Neuron (in vitro differentiated cells): ENCODE measurements around the gene COLEC11.

ENCODE experiments used
- H2AFZ ChIP-seq: one replicate; pipeline ENCODE4 v1.6.1; 2013; ENCODE audit warnings: low read depth, mild to moderate bottlenecking, inconsistent platforms, low read length, moderate library complexity
- H3K27me3 ChIP-seq: one replicate; pipeline ENCODE4 v1.6.1; 2013; ENCODE audit warnings: low read length; ENCODE audit not compliant: insufficient read depth
- H3K36me3 ChIP-seq: one replicate; pipeline ENCODE4 v1.6.1; 2013; ENCODE audit warnings: low read length; ENCODE audit not compliant: insufficient read depth
- H3K4me1 ChIP-seq: one replicate; pipeline ENCODE4 v1.6.1; 2013; ENCODE audit warnings: low read length; ENCODE audit not compliant: insufficient read depth
- H3K4me3 ChIP-seq: 2 replicates; pipeline ENCODE4 v1.5.1; 2013; ENCODE audit warnings: mild to moderate bottlenecking, low read length, moderate library complexity
- H3K9me3 ChIP-seq: one replicate; pipeline ENCODE4 v1.6.1; 2013; ENCODE audit warnings: low read length

COLEC11 gene

DNA sequence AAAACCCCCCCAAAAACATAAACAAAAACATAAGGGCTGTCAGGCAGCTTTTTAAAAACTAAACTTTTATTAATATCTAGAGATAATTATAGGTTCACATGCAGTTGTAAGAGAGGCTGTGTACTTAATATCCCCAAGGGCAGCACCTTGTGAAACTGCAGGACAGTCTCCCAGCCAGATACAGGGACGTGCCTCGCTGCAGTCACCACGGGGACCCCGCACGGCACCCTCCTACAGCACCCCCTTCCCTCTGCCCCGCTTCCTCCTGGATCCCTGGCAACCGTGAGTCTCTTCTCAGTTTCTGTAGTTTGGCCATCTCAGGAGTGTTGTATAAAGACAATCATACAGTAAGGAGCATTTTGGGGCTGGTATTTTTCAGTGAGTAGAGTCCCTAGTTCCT is 6.8 kb upstream of the COLEC11 start:
- Histone ChIP-seq H3K4me1 (no peaks in the 10 kb centered on the region), H3K9me3 (no peaks in the 10 kb centered on the region), H2AFZ (no peak overlapping the region), H3K36me3 (peaks cover 18% of the 10 kb centered on the region), H3K27me3 (no peaks in the 10 kb centered on the region), H3K4me3 (no peak overlapping the region)

DNA sequence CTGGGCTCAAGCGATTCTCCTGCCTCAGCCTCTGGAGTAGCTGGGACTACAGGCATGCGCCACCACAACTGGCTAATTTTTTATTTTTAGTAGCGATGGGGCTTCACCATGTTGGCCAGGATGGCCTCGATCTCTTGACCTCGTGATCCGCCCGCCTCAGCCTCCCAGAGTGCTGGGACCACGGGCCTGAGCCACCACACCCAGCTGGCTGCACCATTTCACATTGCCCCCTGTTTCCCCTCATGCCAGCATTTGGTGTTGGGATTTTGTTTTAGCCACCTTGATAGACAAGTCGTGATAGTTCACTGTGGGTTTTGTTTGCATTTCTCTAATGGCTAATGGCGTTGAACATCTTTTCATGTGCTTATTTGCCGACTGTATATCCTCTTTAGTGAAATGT is 5.8 kb upstream of the COLEC11 start:
- Histone ChIP-seq H2AFZ (no peak overlapping the region), H3K9me3 (no peaks in the 10 kb centered on the region), H3K27me3 (no peaks in the 10 kb centered on the region)

DNA sequence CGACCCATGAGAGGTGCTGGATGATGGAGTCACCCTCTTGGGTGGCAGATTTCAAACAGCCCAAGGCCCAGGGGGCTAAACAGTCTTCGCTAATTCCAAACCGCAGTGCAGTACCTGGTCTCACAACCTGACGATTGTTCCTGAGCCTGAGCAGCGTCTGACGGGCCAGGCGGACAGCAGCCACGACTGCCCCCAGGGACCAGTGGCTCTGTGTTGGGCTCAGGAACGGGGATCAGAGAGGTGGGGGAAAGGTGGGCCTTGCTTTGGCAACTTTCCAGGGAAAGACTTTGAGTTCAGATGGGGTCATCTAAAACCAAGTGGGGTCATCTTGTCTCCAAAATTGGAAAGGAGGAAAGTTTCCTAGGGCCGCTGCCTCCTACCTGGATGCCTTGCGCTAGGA is 492 bp downstream of the COLEC11 start:
- H3K4me3 ChIP-seq: no peak overlapping the region
- no peaks in the 10 kb centered on the region for H3K36me3 ChIP-seq
- no peaks in the 10 kb centered on the region for H3K9me3 ChIP-seq
- H2AFZ ChIP-seq: no peak overlapping the region
- H3K27me3 ChIP-seq: no peaks in the 10 kb centered on the region
- no peaks in the 10 kb centered on the region for H3K4me1 ChIP-seq

More for the DNA sequence above, 5.8 kb upstream of the COLEC11 start:
- no peaks in the 10 kb centered on the region for H3K4me1 ChIP-seq
- peaks cover 9% of the 10 kb centered on the region for H3K36me3 ChIP-seq
- no peak overlapping the region for H3K4me3 ChIP-seq

DNA sequence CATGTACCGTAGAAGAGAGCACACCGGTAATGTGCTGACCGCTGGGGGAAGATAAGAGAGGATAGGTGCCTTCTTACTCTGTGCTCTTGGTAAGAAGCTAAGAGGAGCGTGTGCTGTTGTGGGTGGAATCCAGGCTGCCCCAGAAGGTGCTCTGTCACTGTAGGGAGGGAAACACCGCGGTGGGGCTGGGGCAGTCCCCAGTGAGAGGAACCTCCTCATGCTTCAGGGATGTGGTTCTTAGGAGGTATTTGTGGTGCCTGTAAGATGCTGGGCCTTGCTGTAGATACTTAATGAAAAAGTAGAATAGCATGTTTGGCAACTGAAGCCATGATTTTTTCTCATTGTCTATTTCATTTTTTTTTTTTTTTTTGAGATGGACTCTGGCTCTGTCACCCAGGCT is 1.1 kb downstream of the COLEC11 start:
- no peaks in the 10 kb centered on the region for H3K4me1 ChIP-seq

DNA sequence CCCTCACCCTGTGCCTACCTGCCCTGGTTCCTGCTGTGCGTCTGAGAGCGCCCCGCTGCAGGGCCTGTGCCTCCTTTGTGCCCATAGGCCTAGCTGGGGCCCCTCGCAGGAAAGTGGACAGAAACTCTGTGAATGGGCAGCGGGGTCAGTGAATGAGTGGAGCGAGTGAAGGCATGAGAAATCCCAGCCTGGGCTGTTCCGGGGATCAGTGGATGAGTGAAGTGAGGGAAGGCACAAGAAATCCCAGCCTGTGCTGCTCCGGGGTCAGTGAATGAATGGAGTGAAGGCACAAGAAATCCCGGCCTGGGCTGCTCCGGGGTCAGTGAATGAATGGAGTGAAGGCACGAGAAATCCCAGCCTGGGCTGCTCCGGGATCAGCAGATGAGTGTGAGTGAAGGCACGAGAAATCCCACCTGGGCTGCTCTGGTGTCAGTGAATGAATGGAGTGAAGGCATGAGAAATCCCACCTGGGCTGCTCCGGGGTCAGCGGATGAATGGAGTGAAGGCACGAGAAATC is 2.0 kb downstream of the COLEC11 start:
- no peaks in the 10 kb centered on the region for H3K27me3 ChIP-seq
- H2AFZ ChIP-seq: no peak overlapping the region
- H3K9me3 ChIP-seq: no peaks in the 10 kb centered on the region
- no peak overlapping the region for H3K4me3 ChIP-seq
- H3K4me1 ChIP-seq: no peaks in the 10 kb centered on the region
- no peaks in the 10 kb centered on the region for H3K36me3 ChIP-seq

More for the DNA sequence above, 1.1 kb downstream of the COLEC11 start:
- Histone ChIP-seq H2AFZ (no peak overlapping the region), H3K9me3 (no peaks in the 10 kb centered on the region), H3K4me3 (no peak overlapping the region), H3K27me3 (no peaks in the 10 kb centered on the region), H3K36me3 (no peaks in the 10 kb centered on the region)

DNA sequence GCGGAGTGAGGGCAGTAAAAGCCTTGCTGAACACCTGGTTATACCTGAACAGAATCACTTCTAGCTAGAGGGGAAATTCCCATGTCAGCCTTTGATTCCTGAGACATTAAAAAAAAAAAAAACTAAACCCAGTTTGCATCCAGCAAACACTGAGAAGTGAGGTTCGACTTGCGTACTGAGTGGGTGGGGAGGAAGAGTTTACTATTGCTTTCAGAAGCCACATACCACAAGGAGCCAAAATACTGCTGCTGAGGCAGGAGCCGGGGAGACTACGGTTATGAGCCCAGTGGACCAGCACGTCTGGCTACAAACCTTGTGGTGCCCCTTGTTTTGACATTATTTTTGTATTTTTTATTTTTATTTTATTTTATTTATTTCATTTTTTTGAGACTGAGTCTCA is 2.7 kb downstream of the COLEC11 start:
- Histone ChIP-seq H3K4me3 (no peak overlapping the region), H3K4me1 (no peaks in the 10 kb centered on the region), H3K27me3 (no peaks in the 10 kb centered on the region), H2AFZ (no peak overlapping the region), H3K36me3 (no peaks in the 10 kb centered on the region), H3K9me3 (no peaks in the 10 kb centered on the region)

DNA sequence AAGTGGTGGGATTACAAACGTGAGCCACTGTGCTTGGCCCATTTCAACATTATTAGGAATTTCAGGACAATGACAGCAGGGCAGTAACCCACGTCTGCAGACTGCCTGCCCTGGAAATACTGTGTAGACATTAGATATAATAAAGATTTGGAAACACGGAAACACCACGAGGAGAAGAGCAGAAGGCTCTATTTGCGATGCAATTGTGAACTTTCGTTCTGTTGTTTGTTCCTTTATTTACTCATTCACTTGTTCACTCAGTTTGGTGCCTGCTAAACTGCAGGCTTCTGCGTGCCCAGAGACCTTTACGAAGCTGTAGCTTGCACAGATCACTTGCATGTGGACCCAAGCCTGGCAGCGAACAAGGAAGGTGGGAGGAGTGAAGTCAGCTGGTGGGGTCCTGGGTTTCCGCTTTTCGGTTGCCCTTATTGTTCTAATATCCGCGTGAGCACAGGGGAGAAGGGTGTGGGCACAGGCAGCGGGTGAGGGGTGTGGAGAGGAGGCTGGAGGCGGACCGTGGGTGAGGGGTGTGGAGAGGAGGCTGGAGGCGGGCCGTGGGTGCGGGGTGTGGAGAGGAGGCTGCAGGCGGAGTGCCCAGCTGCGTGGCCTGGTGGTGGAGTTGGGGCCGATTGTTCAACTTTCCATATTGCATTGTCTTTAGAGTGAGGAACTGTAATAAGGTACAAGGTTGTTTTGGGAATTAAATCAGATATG is 3.4 kb downstream of the COLEC11 start:
- Histone ChIP-seq H2AFZ (no peak overlapping the region), H3K4me3 (no peak overlapping the region), H3K4me1 (no peaks in the 10 kb centered on the region), H3K36me3 (no peaks in the 10 kb centered on the region), H3K9me3 (no peaks in the 10 kb centered on the region), H3K27me3 (no peaks in the 10 kb centered on the region)

DNA sequence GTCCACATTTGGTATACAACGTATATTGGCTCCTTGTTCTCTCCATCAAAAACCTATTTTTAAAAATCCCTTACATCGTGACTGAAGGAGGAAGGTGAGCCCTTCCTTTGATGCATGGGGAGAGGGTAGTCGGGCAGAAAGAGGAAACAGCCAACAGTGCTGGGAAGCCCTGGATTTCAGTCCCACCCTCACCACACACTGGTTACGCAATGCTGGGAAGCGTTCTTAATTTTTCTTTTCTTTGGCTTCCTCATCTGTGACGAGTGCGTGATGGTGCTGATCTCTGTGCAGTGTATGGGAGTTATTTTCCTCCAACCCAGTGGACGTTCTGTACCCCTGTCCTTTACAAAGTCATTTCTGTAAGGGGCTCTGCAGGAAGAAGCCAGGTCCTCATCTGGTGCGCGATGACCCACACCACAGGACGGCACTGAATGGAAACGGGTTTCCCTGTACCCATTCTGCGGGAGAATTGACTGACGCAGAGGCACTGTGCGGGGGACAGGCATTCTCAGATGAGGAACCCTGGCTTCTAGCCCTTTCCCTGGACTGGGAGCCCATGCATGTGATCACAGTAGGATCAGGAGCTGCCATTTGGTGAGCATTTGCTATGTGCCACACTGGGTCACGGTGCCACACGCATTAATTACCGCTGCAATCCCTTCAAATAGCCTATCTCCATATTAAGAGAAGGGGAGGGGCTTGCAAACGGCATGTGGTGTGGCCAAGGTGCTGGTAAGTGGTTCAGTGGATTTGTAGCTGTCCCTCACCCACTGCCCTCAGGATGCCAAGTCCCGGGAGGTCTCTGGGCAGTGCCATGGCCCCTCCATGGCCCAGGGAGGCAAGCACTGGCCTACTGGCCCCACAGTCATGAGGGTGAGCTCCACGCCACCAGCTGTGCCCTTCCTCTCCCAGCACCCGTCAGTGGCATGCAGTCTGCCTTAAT is 4.3 kb downstream of the COLEC11 start:
- Histone ChIP-seq H3K9me3 (no peaks in the 10 kb centered on the region), H3K36me3 (no peaks in the 10 kb centered on the region), H3K27me3 (no peaks in the 10 kb centered on the region), H2AFZ (no peak overlapping the region), H3K4me3 (no peak overlapping the region), H3K4me1 (no peaks in the 10 kb centered on the region)

DNA sequence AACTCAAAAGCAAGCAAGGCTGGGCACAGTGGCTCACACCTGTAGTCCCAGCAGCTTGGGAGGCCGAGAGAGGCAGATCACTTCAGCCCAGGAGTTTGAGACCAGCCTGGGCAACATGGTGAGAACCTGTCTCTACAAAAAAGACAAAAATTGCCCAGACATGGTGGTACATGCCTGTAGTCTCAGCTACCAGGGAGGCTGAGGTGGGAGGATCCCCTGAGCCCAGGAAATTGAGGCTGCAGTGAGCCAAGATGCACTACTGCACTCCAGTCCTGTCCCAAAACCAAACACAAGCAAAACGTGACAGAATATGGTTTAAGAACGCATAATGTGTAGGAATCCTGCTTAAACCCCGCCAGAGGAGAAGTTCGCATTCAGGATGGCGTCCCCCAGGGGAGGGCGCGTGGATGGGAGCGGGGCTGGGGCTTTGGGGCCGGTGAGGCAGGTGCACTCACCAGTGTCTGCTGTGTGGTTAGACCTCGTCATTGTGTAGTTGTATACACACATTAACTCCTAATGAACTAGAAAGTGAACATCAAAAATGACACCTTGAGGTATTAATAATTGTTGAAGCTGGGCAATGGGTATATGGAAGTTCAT is 5.4 kb downstream of the COLEC11 start:
- Histone ChIP-seq H2AFZ (no peak overlapping the region), H3K27me3 (no peaks in the 10 kb centered on the region), H3K9me3 (no peaks in the 10 kb centered on the region), H3K4me1 (no peaks in the 10 kb centered on the region), H3K4me3 (no peak overlapping the region), H3K36me3 (no peaks in the 10 kb centered on the region)

DNA sequence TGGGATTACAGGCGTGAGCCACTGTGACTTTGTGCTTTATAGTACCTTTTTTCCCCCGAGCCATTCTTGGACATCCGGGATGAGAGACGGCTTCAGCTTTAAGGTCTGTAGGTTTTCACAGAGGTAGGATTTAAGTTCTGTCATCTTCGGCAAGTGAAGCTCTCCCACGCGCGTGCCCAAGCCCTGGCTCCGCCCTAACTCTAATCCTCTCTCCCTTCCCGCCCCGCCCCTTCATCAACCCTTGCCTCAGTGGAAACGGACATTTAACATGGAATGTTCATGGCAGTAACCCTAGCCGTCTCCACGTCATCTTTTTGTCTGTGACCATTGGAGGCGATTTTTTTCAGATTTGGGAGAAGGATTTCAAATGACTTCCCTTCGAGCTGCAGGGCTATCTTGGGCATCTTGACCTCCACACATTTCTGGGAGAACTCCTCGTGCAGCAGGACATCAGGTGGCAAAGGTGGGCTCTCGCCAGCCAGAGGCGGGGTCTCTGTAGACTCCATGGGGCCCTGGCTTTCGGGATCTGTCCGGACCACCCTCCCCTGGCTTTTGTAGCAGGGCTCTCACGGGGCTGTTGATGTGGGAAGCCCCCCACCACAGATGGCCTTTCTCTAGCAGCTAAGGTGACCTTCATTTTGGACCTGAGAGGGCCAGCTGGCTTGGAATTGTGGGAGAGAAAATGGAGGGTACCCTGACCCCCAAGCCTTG is 6.8 kb downstream of the COLEC11 start:
- no peaks in the 10 kb centered on the region for H3K36me3 ChIP-seq
- no peaks in the 10 kb centered on the region for H3K9me3 ChIP-seq
- no peaks in the 10 kb centered on the region for H3K27me3 ChIP-seq
- no peak overlapping the region for H3K4me3 ChIP-seq
- no peak overlapping the region for H2AFZ ChIP-seq
- H3K4me1 ChIP-seq: peaks cover 6% of the 10 kb centered on the region

DNA sequence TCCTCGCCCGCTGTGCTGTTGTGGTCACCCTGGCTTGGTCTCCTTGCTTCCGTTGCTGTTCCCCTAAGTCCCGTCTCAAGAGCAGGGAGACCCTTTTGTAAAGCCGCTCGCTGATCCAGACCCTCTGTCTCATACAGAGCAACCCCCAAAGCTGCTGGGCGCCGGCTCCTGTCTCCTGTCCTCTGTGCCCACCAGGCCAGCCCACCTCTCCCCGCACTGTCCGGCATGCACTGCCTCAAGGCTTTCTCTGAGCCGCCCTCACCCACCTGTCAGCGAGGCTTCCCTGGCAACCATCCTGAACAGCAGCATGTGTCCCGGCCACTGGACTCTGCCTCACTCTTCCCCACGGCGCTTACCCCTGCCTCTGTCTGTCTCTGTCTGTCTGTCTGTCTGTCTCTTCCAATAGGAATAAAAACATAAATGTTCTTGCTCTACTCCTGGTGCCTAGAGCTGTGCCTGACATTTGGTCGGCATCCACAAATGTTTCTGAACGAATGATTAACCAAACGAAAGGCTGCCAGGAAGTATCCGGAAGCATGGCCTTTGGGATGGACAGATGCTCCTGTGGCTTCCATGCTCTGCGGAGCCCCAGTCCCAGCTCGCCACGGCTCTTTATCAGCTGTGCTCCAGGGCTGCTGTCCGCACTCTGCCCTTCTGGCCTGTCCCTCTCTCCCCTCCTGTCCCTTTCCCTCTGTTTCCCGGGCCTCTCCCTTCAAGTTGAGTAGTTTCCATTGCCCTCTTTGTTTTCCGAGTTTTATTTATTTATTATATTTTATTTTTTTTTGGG is 7.8 kb downstream of the COLEC11 start:
- Histone ChIP-seq H3K36me3 (no peaks in the 10 kb centered on the region), H3K4me1 (peaks cover 6% of the 10 kb centered on the region), H3K9me3 (no peaks in the 10 kb centered on the region), H2AFZ (no peak overlapping the region), H3K4me3 (no peak overlapping the region), H3K27me3 (no peaks in the 10 kb centered on the region)

DNA sequence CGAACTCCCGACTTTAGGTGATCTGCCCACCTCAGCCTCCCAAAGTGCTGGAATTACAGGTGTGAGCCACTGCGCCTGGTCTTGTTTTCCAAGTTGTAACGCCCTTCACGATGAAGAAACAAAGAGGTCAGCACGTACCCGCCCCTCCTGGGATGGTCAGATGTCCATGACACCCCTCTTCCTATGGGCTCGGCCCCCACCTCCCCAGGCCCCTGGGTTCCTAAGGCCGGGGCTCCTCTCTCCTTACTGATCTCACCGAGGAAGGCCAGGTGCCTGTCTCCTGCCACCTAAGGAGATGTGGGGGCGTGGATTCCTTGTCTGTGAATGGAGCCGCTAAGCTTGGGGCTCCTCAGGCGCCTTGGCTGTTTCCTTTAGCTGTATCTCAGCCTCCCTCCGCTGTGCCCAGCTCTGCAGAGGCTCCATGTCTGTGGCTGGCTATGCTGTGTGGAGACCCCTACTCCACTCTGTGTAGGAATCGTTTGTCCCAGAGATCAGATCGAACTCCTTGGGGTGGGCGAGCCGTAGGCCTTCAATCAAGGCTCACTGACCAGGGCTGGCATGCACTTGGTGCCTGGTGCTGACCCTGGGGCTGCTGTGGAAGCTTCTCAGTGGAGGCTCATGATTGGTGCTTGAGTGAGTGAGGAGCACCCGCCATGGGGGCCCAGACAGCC is 8.8 kb downstream of the COLEC11 start:
- H2AFZ ChIP-seq: no peak overlapping the region
- H3K9me3 ChIP-seq: no peaks in the 10 kb centered on the region
- H3K36me3 ChIP-seq: no peaks in the 10 kb centered on the region
- no peak overlapping the region for H3K4me3 ChIP-seq
- H3K4me1 ChIP-seq: peaks cover 6% of the 10 kb centered on the region
- no peaks in the 10 kb centered on the region for H3K27me3 ChIP-seq
